Neural progenitor cell (in vitro differentiated cells): ENCODE measurements around the gene COL5A3.

ENCODE experiments used
- EZH2 ChIP-seq: fragments of 200-600 bp; sonication (generic); IDR thresholded peaks from 2 replicates; pipeline ENCODE4 v1.6.1; 2017; ENCODE audit warnings: antibody characterized with exemption, mild to moderate bottlenecking, moderate library complexity
- EZH2phosphoT487 ChIP-seq: fragments of 200-600 bp; sonication (generic); IDR thresholded peaks from 2 replicates; pipeline ENCODE4 v1.6.1; 2017; ENCODE audit warnings: antibody characterized with exemption
- TF ChIP-seq, protein P1 (sequence below): fragments of 200-600 bp; sonication (generic); IDR thresholded peaks from 2 replicates; pipeline ENCODE4 v1.5.1; 2017; ENCODE audit warnings: antibody characterized with exemption, mild to moderate bottlenecking

DNA sequence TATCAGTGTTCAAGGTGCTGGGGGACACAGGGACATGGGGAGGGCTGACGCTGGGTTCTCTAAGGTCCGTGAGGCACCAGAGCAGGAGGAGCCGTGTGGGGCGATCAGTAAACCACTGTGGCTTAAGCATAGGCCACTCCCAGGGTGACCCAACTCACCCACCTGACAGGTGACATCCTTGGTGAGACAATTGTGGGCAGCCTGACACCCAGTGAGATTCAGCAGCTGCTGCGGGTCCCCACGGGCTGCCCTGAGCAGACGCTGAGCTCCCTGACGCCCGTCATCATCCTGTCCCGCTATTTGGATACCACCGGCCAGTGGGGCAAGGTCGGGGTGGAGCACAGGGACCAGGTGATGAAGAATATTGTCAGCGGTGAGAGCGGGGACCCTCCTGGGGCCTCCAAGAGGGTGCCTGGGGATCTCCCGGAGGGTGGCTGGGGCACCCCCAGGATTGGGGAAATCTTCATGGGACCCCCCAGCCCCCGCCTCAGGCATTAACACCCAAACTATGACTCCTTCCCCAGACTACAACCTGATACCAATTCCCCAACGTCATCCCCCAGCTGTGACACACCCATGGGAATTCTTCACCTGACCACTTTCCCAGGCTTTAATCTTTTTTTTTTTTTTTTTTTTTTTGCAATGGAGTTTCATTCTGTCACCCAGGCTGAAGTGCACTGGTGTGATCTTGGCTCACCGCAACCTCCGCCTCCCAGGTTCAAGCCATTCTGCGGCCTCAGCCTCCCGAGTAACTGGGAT, 42.5 kb upstream of the COL5A3 start:
- TF ChIP-seq, protein P1, sequence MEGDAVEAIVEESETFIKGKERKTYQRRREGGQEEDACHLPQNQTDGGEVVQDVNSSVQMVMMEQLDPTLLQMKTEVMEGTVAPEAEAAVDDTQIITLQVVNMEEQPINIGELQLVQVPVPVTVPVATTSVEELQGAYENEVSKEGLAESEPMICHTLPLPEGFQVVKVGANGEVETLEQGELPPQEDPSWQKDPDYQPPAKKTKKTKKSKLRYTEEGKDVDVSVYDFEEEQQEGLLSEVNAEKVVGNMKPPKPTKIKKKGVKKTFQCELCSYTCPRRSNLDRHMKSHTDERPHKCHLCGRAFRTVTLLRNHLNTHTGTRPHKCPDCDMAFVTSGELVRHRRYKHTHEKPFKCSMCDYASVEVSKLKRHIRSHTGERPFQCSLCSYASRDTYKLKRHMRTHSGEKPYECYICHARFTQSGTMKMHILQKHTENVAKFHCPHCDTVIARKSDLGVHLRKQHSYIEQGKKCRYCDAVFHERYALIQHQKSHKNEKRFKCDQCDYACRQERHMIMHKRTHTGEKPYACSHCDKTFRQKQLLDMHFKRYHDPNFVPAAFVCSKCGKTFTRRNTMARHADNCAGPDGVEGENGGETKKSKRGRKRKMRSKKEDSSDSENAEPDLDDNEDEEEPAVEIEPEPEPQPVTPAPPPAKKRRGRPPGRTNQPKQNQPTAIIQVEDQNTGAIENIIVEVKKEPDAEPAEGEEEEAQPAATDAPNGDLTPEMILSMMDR: no peak
- TF ChIP-seq EZH2 (no peak), EZH2phosphoT487 (no peak)
